ENCODE data around the gene TNFSF10.
"Not testable (repeated sequence)": the region's sequence is repeated elsewhere in the genome, so short reads cannot be mapped to it uniquely, and the experiment has no call there.

The TNFSF10 gene

DNA sequence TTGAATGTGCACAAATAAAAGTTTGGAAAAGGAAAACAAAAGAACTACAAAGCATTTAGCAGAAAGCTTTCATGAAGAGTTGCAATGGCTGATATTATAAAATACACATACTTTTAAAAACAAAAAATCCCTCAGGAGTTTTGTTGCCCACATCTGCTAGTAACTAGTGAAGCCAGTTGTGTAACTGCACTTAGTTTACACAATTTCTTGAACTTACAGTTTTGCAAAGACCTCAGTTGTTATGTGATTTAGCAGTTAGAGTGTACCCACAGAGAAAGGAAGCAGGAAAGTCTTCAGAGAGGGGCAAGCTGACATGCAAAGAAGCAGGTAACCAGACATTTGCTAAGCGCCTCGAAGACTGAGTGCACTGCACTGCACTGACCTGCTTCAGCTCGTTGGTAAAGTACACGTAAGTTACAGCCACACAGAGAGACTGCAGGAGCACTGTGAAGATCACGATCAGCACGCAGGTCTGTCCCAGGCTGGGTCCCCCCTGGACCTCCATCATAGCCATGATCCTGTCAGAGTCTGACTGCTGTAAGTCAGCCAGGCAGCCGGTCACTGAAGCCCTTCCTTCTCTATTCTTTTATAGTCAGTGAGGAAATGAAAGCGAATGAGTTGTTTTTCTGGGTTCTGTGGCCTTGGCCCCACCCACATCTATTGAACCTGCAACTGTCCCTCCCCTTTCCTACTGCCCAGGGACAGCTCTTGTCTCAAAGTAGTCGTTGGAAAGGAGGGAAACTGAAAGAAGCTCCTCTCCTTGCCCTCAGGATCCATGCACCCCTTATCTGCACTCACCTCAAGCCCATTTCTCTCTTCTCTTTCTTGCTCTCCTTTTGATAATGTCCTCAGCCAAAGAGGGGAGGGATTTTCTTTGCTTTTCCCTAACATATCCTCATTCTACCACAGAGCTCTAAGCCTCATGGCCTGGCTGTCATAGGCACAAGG is at the start of gene TNFSF10:
TNFSF10 (minus strand) TSS at position 560 of the 948 bp plus-strand sequence; CDS start at position 514, 46 bp downstream.
- no peak for DNase-seq (ENCODE audit: low spot score)

DNA sequence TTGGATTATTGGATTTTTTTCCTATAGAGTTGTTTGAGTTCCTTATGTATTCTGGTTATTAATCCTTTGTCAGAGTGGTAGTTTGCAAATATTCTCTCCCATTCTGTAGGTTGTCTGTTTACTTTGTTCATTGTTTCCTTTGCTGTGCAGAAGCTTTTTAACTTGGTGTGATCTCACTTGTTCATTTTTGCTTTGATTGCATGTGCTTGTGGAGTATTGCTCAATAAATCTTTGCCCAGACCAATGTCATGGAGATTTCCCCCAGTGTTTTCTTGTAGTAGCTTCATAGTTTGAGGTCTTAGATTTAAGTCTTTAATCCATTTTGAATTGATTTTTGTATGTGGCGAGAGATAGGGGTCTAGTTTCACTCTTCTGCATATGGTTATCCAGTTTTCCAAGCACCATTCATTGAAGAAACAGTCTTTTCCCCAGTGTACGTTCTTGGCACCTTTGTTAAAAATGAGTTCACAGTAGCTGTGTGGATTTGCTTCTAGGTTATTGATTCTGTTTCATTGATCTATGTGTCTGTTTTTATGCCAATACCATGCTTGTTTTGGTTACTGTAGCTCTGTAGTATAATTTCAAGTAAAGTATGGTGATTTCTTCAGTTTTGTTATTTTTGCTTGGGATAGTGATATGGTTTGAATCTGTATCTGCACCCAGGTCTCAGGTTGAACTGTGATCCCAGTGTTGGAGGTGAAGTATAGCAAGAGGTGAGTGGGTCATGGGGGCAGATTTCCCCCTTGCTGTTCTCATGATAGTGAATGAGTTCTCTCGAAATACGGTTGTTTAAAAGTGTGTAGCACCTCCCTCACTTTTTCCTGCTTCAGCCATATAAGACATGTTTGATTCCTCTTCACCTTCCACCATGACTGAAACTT is 46.1 kb upstream of the TNFSF10 start:
- DNase-seq (ENCODE audit: low spot score): no peak

GRCh38 chr3:172568701-172569100 is 45.5 kb upstream of the TNFSF10 start:
- no peak for DNase-seq (ENCODE audit: low spot score)

DNA sequence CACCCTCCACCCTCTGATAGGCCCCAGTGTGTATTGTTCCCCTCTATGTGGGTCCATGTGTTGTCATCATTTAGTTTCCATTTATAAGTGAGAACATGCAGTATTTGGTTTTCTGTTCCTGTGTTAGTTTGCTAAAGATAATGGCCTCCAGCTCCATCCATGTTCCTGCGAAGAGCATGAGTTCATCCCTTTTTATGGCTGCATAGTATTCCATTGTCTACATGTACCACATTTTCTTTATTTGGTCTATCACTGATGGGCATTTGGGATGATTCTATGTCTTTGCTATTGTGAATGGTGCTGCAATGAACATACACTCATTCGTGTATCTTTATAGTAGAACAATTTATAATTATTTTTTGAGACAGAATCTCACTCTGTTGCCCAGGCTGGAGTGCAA is 43.6 kb upstream of the TNFSF10 start:
- DNase-seq (ENCODE audit: low spot score): not testable (repeated sequence)

DNA sequence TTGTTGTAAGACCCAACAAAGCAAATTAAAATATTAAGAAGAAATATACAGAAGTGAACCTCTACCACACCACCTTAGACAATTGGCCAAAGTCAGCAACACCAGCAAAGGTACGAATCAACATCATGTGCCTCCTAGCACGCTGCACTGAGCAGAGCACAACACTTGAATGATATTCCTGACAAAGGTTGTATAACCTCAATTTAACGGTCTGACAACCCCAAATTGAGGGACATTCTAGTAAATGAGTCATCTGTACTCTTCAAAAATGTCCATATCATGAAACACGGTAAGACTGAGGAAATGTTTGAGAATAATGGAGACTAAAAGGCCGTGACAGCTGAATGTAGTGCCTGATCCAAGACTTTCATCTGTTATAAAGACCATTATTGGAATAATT is 41.3 kb upstream of the TNFSF10 start:
- no peak for DNase-seq (ENCODE audit: low spot score)

DNA sequence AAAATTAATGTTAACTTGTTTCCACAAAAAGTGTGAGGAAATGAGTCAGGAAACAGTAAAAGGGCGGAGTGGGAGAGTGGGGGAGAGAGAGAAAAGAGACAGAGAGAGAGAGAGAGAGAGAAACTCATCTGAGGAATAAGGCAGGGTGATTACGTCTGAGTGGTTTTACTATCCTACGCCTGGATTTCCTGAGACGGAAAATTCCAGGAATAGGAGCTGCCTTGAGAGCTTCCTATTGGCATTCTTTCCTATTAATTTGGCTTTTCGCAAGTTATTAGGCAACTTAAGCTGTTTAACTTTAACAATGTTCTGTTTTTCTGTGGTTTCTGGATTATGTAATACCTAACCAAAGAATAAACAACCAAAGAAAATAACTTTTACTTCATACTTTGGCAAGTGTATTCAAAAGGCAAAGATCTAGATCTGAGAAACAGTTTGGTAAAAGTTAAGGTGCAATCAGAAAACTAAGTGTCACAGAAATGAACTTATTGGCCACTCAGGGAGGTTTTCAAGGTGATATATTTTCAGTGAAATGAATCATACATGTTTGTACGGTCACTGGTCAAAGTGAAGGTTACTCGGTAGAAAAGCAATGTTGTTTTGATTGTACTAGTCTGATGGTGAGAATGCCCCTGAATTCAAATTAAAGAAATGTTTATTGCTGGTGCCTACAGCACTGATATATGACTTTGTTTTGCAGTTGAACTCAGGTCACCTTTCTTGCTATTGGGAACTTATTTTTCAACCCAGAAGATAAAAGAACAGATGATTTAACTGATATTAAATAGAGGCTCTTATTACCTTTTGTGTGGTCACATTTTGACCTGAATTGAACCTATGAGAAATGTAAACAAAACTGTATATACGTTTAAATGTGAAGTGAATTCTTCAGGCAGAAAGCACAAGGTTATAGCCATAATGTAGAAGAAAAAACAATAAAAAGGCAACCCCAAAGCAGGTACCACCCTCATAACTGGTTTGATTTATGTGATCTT is 39.9 kb upstream of the TNFSF10 start:
- DNase-seq (ENCODE audit: low spot score): peak; percentile 54

GRCh38 chr3:172561897-172562640 is 38.8 kb upstream of the TNFSF10 start:
- no peak for DNase-seq (ENCODE audit: low spot score)

- DNase-seq (ENCODE audit: low spot score): no peak
Measured at GRCh38 chr3:172560586-172560985, 37.4 kb upstream of the TNFSF10 start.

- no peak for DNase-seq (ENCODE audit: low spot score)
Measured at GRCh38 chr3:172560026-172560425, 36.8 kb upstream of the TNFSF10 start.

- DNase-seq (ENCODE audit: low spot score): no peak
Measured at GRCh38 chr3:172559020-172559419, 35.8 kb upstream of the TNFSF10 start.

GRCh38 chr3:172557515-172558220 is 34.4 kb upstream of the TNFSF10 start:
- DNase-seq (ENCODE audit: low spot score): peak; percentile 24

DNA sequence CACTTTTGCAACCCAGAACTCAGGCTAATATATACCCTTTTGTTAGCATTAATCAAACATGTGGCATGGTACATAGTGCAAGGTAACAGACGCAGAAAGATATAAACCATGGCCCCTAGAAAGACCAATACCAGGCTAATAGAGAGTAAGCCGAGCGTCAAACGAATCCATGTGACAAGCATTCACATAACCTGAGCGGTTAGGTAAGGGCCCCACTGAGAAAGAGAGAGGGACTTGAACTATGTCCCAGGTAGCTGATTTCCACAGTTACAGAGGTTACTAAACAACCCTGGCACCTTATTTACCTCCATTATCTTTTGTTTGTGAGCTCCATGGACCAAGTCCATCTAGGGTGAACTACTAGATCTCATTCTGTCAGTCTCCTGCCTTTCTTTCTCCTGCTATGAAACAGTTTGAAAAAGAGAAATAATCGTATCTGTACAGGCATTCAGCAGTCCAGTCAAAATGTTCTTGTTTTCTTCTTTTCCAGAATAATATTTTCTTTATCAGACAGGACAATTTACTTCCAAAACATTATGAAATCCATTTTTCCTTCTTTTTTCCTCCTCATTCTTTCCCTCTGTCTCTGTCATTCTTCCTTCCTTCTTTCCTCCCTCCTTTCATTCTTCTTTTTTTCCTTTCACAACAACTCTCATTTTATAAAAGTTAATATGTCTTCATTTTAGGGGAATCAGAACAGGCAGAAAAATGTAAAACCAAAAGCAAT is 30.5 kb upstream of the TNFSF10 start:
- no peak for DNase-seq (ENCODE audit: low spot score)

GRCh38 chr3:172552607-172553006 is 29.4 kb upstream of the TNFSF10 start:
- DNase-seq (ENCODE audit: low spot score): no peak

GRCh38 chr3:172551874-172552273 is 28.6 kb upstream of the TNFSF10 start:
- DNase-seq (ENCODE audit: low spot score): no peak

GRCh38 chr3:172550347-172550943 is 27.2 kb upstream of the TNFSF10 start:
- peak; percentile 88 for DNase-seq (ENCODE audit: low spot score)

DNA sequence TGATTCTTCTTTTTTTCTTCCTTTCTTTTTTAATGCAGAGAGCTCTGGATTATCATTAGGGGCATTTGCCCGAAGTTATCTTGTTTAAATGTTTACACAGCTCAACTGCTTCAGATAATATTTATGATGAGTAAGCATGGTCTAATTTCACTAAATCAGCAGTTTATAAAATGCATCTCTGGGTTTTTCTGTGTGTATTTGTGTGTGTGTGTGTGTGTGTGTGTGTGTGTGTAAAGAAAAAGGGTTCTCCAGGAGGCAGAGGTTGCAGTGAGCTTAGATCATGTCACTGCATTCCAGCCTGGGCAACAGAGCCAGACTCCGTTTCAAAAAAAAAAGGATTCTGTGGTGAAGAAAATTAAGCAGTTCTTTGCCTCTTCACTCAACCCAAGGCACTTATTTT is 25.9 kb upstream of the TNFSF10 start:
- DNase-seq (ENCODE audit: low spot score): no peak

DNA sequence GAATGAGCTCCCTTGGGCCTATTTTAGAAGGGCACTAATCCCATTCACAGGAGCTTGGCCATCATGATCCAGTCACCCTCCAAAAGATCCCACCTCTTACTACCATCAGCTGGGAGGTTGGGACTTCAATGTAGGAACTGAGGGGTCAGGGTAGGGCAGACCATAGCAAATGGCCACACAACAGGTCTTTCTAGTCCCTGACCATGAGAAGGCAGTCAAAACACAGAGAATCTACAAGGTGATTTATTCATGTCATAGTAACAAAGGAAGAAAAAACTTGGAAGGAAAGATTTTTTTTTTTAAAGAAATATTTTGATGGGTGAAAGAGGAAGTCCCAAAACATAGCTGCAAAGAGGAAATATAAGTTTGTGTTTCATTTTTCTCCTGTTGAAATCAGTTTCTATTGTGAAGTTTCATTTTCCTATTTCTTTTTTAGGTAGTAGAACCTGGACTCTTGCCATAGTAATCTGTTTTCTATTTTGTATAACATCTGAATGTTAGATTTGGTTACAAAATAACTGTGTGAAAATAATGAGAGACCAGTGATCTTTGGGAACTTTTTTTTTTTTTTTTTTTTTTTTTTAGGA is 23.5 kb upstream of the TNFSF10 start:
- DNase-seq (ENCODE audit: low spot score): no peak

DNA sequence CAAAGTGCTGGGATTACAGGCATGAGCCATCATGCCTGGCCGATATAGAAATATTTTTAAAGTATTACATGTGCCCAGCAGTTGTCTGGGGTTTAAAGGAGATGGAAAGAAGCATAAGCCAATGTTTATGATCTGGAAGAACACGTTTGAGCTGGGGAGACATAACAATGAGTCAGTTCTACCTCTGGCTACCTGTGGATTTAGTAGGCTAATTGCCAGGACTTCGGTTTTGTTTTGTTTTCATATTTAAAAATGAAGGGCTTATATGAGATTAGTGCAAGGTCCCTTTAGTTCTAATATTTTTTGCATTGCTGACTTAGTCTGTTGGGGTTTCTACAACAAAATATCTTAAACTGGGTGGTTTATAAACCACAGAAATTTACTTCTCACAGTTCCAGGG is 22.9 kb upstream of the TNFSF10 start:
- DNase-seq (ENCODE audit: low spot score): no peak

DNA sequence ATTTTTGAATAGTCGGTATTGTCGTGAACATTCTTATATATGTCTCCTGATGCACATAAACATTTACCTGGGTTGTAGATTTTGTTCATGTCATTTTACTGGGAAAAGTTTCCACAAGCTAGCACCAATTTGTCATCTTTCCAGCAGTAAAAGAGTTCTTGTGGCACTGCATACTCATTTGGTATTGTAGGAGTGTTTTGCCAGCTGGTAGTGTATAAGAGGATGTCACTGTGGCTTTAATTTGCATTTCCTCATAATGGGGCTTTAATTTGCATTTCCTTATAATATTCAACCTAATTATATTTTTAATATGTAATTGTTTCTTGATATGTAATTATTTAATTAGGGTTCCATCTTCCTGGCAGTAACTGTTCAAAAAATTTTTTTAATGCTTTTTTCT is 21.2 kb upstream of the TNFSF10 start:
- DNase-seq (ENCODE audit: low spot score): no peak
